IPS DF 6.9 (cell line): ENCODE results near the gene ITGA4.

Experiments used
- DNase-seq: peaks from one replicate; pipeline ENCODE4 v3.0.0-alpha.2; 2013; ENCODE audit warnings: low read depth, low spot score
- H3K27ac ChIP-seq: one replicate; pipeline ENCODE4 v1.5.1; 2013; ENCODE audit warnings: low read length, control low read depth
- H3K27me3 ChIP-seq: 2 replicates; pipeline ENCODE4 v1.6.1; 2013; ENCODE audit warnings: mild to moderate bottlenecking, low read length; ENCODE audit not compliant: control insufficient read depth, insufficient read depth
- H3K36me3 ChIP-seq: 2 replicates; pipeline ENCODE4 v1.6.1; 2013; ENCODE audit warnings: low read length; ENCODE audit not compliant: control insufficient read depth, insufficient read depth
- H3K4me1 ChIP-seq: 2 replicates; pipeline ENCODE4 v1.6.1; 2013; ENCODE audit warnings: low read length; ENCODE audit not compliant: control insufficient read depth, insufficient read depth
- H3K4me3 ChIP-seq: 2 replicates; pipeline ENCODE4 v1.5.1; 2013; ENCODE audit warnings: mild to moderate bottlenecking, low read length
- H3K9me3 ChIP-seq: 2 replicates; pipeline ENCODE4 v1.6.1; 2013; ENCODE audit warnings: low read length, inconsistent platforms; ENCODE audit not compliant: control insufficient read depth, insufficient read depth
- WGBS: extraction: QIAGEN DNeasy Blood & Tissue Kit; methylation state at CpG from one replicate; pipeline ENCODE4 v1.1.7; 2013; ENCODE audit warnings: mixed read lengths, missing lambda C conversion rate; ENCODE audit not compliant: insufficient read length, insufficient coverage; 5-methylcytosine and 5-hydroxymethylcytosine counted together

ITGA4 gene

GRCh38 chr2:181457741-181458425, 697 bp downstream of the ITGA4 start:
- no CpG with 5 or more reads among the region's 45 CpGs for WGBS
- no peaks in the 10 kb centered on the region for H3K9me3 ChIP-seq
- peaks cover 16% of the 10 kb centered on the region for H3K27me3 ChIP-seq
- no peak for DNase-seq
- H3K4me3 ChIP-seq = peak overlapping the region; percentile 46; the same call in 1 of the 2 replicates
- no peak overlapping the region for H3K27ac ChIP-seq
- no peaks in the 10 kb centered on the region for H3K36me3 ChIP-seq
- H3K4me1 ChIP-seq = peaks cover 3% of the 10 kb centered on the region; the same call in 1 of the 2 replicates

- Histone ChIP-seq H3K27ac (no peak overlapping the region), H3K4me3 (no peak overlapping the region), H3K4me1 (peaks cover 3% of the 10 kb centered on the region; the same call in 1 of the 2 replicates), H3K9me3 (no peaks in the 10 kb centered on the region), H3K36me3 (no peaks in the 10 kb centered on the region), H3K27me3 (peaks cover 16% of the 10 kb centered on the region)
- no CpG with 5 or more reads among the region's 2 CpGs for WGBS
- DNase-seq = no peak
Observed at GRCh38 chr2:181458871-181459270, 1.7 kb downstream of the ITGA4 start.

- WGBS = no CpG with 5 or more reads among the region's 1 CpG
- Histone ChIP-seq H3K27me3 (peaks cover 16% of the 10 kb centered on the region), H3K4me3 (no peak overlapping the region)
Observed at GRCh38 chr2:181459621-181460021, 2.4 kb downstream of the ITGA4 start.

GRCh38 chr2:181461056-181461997, 4.1 kb downstream of the ITGA4 start:
- peaks cover 3% of the 10 kb centered on the region; the same call in 1 of the 2 replicates for H3K4me1 ChIP-seq
- H3K4me3 ChIP-seq = no peak overlapping the region
- H3K9me3 ChIP-seq = no peaks in the 10 kb centered on the region
- peaks cover 16% of the 10 kb centered on the region for H3K27me3 ChIP-seq
- no peaks in the 10 kb centered on the region for H3K36me3 ChIP-seq
- no peak for DNase-seq
- no peak overlapping the region for H3K27ac ChIP-seq
- WGBS = 100% methylated on average over 1 of the region's 7 CpGs

More at GRCh38 chr2:181459621-181460021, 2.4 kb downstream of the ITGA4 start:
- Histone ChIP-seq H3K27ac (no peak overlapping the region), H3K36me3 (no peaks in the 10 kb centered on the region), H3K9me3 (no peaks in the 10 kb centered on the region), H3K4me1 (peaks cover 3% of the 10 kb centered on the region; the same call in 1 of the 2 replicates)
- DNase-seq = no peak

- no CpG with 5 or more reads among the region's 1 CpG for WGBS
Observed at GRCh38 chr2:181462033-181462432, 4.8 kb downstream of the ITGA4 start.

GRCh38 chr2:181463588-181463987, 6.4 kb downstream of the ITGA4 start:
- no CpG with 5 or more reads among the region's 3 CpGs for WGBS
- Histone ChIP-seq H3K27ac (no peak overlapping the region), H3K9me3 (no peaks in the 10 kb centered on the region), H3K27me3 (peaks cover 5% of the 10 kb centered on the region; the same call in 1 of the 2 replicates), H3K4me1 (no peaks in the 10 kb centered on the region), H3K4me3 (no peak overlapping the region), H3K36me3 (no peaks in the 10 kb centered on the region)
- no peak for DNase-seq

More at GRCh38 chr2:181462033-181462432, 4.8 kb downstream of the ITGA4 start:
- Histone ChIP-seq H3K4me1 (no peaks in the 10 kb centered on the region), H3K27ac (no peak overlapping the region), H3K9me3 (no peaks in the 10 kb centered on the region), H3K4me3 (no peak overlapping the region), H3K27me3 (peaks cover 16% of the 10 kb centered on the region), H3K36me3 (no peaks in the 10 kb centered on the region)
- DNase-seq = no peak

GRCh38 chr2:181464966-181465365, 7.8 kb downstream of the ITGA4 start:
- Histone ChIP-seq H3K36me3 (no peaks in the 10 kb centered on the region), H3K9me3 (no peaks in the 10 kb centered on the region), H3K4me1 (no peaks in the 10 kb centered on the region), H3K27ac (no peak overlapping the region), H3K27me3 (no peaks in the 10 kb centered on the region), H3K4me3 (no peak overlapping the region)
- WGBS = no CpG with 5 or more reads among the region's 2 CpGs
- DNase-seq = no peak

GRCh38 chr2:181465676-181466375, 8.6 kb downstream of the ITGA4 start:
- Histone ChIP-seq H3K36me3 (no peaks in the 10 kb centered on the region), H3K4me1 (no peaks in the 10 kb centered on the region)
- WGBS = no CpG with 5 or more reads among the region's 3 CpGs

GRCh38 chr2:181466661-181467576, 9.7 kb downstream of the ITGA4 start:
- no peak overlapping the region for H3K27ac ChIP-seq
- no peaks in the 10 kb centered on the region for H3K27me3 ChIP-seq
- no peaks in the 10 kb centered on the region for H3K9me3 ChIP-seq
- no peaks in the 10 kb centered on the region for H3K36me3 ChIP-seq
- H3K4me1 ChIP-seq = no peaks in the 10 kb centered on the region
- no peak for DNase-seq
- WGBS = no CpG with 5 or more reads among the region's 4 CpGs
- H3K4me3 ChIP-seq = no peak overlapping the region

More at GRCh38 chr2:181465676-181466375, 8.6 kb downstream of the ITGA4 start:
- Histone ChIP-seq H3K9me3 (no peaks in the 10 kb centered on the region), H3K27ac (no peak overlapping the region), H3K4me3 (no peak overlapping the region), H3K27me3 (no peaks in the 10 kb centered on the region)
- DNase-seq = no peak
